Fibroblast of the aortic adventitia (primary cell): ENCODE data around the gene GPAT2. TPM values are rescaled to one million over a fixed set of nuclear protein-coding genes. Genes with fewer than 3 reads are reported as not detected.
"Not testable (repeated sequence)": the region's sequence is repeated elsewhere in the genome, so short reads cannot be mapped to it uniquely, and the experiment has no call there.

Source experiments
- DNase-seq: peaks from one replicate; pipeline ENCODE4 v3.0.0-alpha.2; 2010; ENCODE audit warnings: low read depth
- H3K4me3 ChIP-seq: 2 replicates; pipeline ENCODE4 v1.5.1; 2011; ENCODE audit warnings: low read depth, mild to moderate bottlenecking, control low read depth, low read length, moderate library complexity
- CTCF ChIP-seq: IDR thresholded peaks from 2 replicates; pipeline ENCODE4 v1.5.1; 2011; ENCODE audit warnings: mild to moderate bottlenecking, low read length, control low read depth, inconsistent platforms; ENCODE audit not compliant: insufficient read depth
- small RNA-seq: library from RNA; depleted of rRNA; stranded (forward); fragments of <200 nt; gene quantifications from one replicate; pipeline ENCODE3, GENCODE V24; 2012
- total RNA-seq: library from RNA; depleted of rRNA; stranded (reverse); fragments of >200 nt; gene quantifications from 2 replicates; pipeline ENCODE4 v1.2.3, GENCODE V29; 2012; ENCODE audit warnings: low replicate concordance

The GPAT2 gene
- total RNA-seq, 1 donor, result 10.2 TPM

- peak; percentile 22 for TF ChIP-seq CTCF
- DNase-seq, result peak; percentile 5
- H3K4me3 ChIP-seq, result not testable (repeated sequence)
Measured at GRCh38 chr2:96011129-96011455, 23.6 kb downstream of the GPAT2 start.

- peak overlapping the region; percentile 52 for H3K4me3 ChIP-seq
- peak; percentile 57 for DNase-seq
Measured at GRCh38 chr2:96010320-96011128, 24.2 kb downstream of the GPAT2 start.

GRCh38 chr2:96009833-96010232, 24.9 kb downstream of the GPAT2 start:
- not testable (repeated sequence) for DNase-seq
- H3K4me3 ChIP-seq, result peak overlapping the region; percentile 52

GRCh38 chr2:96008051-96008450, 26.7 kb downstream of the GPAT2 start:
- DNase-seq, H3K4me3 ChIP-seq: not testable (repeated sequence)

GRCh38 chr2:96006248-96006647, 28.5 kb downstream of the GPAT2 start:
- not testable (repeated sequence) for DNase-seq, H3K4me3 ChIP-seq

- peak; percentile 58 for TF ChIP-seq CTCF
- H3K4me3 ChIP-seq, result peak overlapping the region; percentile 65
- peak; percentile 52 for DNase-seq
Measured at GRCh38 chr2:95992520-95993272, 42.0 kb downstream of the GPAT2 start.

- DNase-seq, result not testable (repeated sequence)
- peak overlapping the region; percentile 65 for H3K4me3 ChIP-seq
Measured at GRCh38 chr2:95992102-95992501, 42.6 kb downstream of the GPAT2 start.

- peak; percentile 26 for DNase-seq
- peak within 1 kb of the TSS; percentile 85 for H3K4me3 ChIP-seq
Measured at GRCh38 chr2:95991351-95992094, 43.2 kb downstream of the GPAT2 start, which contains the start of gene ANKRD36C. Gene ANKRD36C, minus strand, starts transcription at chr2:95991824. Its CDS starts 116 bp downstream, at chr2:95991708.

GRCh38 chr2:95990884-95991283, 43.8 kb downstream of the GPAT2 start:
- DNase-seq, result not testable (repeated sequence)
- peak overlapping the region; percentile 56 for H3K4me3 ChIP-seq

Small RNA genes lying within 50 kb of the gene (small RNA-seq; reads per million reads assigned to genes)
- gene RN7SL210P, result not detected

Other genes starting within 250 kb of the GPAT2 start
- gene ANKRD36C, start 43.1 kb downstream of the GPAT2 start, total RNA-seq, result 69.1 and 94.5 TPM in 2 replicates
- gene ADRA2B, start 81.7 kb upstream of the GPAT2 start, total RNA-seq, result under 0.01 TPM in 1 of 2 replicates, not detected in the other
- not detected in 2 replicates for gene ASTL, start 103.6 kb upstream of the GPAT2 start, total RNA-seq
- gene DUSP2, start 110.5 kb upstream of the GPAT2 start, total RNA-seq, result 0.36 and 1.4 TPM in 2 replicates
- 85.8 and 170 TPM in 2 replicates for gene STARD7, start 173.9 kb upstream of the GPAT2 start, total RNA-seq
- 18.6 and 31.6 TPM in 2 replicates for gene TMEM127, start 231.1 kb upstream of the GPAT2 start, total RNA-seq
- 71.8 and 183 TPM in 2 replicates for gene CIAO1, start 231.3 kb upstream of the GPAT2 start, total RNA-seq